ENCODE results near the gene RAB33B.

DNA sequence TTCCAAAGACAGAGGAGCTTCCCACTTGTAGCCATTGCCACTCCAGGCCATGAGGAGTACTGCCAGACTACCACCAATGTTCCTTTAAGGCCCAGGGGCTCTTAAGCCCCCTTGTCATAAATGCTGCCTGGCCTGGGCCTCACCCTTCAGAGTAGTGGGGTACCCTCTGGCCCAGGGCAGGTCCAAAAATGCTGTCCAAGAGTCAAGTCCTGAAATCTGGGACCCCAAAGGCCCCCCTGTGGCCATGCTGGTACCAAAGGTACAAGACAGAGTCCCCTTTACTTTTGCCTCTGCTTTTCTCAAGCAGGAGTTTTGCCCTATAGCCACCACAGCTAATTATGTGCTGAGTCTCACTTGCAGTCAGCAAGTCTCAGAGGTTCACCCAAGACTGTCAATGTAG lies 16.4 kb downstream of the RAB33B start:
- TF ChIP-seq, protein P1, sequence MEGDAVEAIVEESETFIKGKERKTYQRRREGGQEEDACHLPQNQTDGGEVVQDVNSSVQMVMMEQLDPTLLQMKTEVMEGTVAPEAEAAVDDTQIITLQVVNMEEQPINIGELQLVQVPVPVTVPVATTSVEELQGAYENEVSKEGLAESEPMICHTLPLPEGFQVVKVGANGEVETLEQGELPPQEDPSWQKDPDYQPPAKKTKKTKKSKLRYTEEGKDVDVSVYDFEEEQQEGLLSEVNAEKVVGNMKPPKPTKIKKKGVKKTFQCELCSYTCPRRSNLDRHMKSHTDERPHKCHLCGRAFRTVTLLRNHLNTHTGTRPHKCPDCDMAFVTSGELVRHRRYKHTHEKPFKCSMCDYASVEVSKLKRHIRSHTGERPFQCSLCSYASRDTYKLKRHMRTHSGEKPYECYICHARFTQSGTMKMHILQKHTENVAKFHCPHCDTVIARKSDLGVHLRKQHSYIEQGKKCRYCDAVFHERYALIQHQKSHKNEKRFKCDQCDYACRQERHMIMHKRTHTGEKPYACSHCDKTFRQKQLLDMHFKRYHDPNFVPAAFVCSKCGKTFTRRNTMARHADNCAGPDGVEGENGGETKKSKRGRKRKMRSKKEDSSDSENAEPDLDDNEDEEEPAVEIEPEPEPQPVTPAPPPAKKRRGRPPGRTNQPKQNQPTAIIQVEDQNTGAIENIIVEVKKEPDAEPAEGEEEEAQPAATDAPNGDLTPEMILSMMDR (IDR thresholded peaks at IDR 0.05), result no peak
- no peak for TF ChIP-seq POLR2AphosphoS5 (IDR thresholded peaks at IDR 0.05)
